GM20000 (cell line): Measurements from ENCODE around the gene PITX1.
A peak's percentile ranks its signal among the peaks of the same experiment; 100 is the strongest.

ENCODE experiments used
- DNase-seq: peaks from one replicate; pipeline ENCODE4 v3.0.0; 2012; ENCODE audit warnings: low spot score
- TF ChIP-seq, protein P1 (sequence below): IDR thresholded peaks from 2 replicates; pipeline ENCODE4 v1.5.1; 2012; ENCODE audit warnings: mild to moderate bottlenecking, control low read depth; ENCODE audit errors: extremely low read depth, missing control alignments

The PITX1 gene

GRCh38 chr5:135036405-135036804 lies 2.4 kb upstream of the PITX1 start:
- TF ChIP-seq, protein P1, sequence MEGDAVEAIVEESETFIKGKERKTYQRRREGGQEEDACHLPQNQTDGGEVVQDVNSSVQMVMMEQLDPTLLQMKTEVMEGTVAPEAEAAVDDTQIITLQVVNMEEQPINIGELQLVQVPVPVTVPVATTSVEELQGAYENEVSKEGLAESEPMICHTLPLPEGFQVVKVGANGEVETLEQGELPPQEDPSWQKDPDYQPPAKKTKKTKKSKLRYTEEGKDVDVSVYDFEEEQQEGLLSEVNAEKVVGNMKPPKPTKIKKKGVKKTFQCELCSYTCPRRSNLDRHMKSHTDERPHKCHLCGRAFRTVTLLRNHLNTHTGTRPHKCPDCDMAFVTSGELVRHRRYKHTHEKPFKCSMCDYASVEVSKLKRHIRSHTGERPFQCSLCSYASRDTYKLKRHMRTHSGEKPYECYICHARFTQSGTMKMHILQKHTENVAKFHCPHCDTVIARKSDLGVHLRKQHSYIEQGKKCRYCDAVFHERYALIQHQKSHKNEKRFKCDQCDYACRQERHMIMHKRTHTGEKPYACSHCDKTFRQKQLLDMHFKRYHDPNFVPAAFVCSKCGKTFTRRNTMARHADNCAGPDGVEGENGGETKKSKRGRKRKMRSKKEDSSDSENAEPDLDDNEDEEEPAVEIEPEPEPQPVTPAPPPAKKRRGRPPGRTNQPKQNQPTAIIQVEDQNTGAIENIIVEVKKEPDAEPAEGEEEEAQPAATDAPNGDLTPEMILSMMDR, result no peak
- no peak for DNase-seq

DNA sequence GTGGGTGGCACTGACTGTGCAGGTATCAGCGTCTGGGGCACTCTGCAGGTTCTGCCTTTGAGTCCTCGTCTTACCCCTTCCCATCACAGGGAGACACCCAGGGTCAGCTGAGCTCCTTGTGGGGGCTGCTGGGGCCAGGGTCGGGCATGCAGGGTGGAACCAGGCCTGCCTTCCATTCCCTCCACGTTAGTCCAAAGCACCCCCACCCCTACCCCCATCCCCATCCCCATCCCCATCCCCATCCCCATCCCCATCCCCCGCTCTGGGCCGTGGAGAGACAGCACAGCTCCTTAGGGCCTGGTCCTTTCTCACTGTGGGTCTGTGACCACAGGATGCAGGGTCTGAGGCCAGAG lies 1.6 kb upstream of the PITX1 start:
- DNase-seq, result no peak
- TF ChIP-seq, protein P1, result no peak

- TF ChIP-seq, protein P1, result no peak
- DNase-seq, result no peak
These were observed 1.1 kb upstream of the PITX1 start for GRCh38 chr5:135034963-135035677.

- TF ChIP-seq, protein P1, result no peak
- no peak for DNase-seq
These were observed 371 bp upstream of the PITX1 start for GRCh38 chr5:135034236-135034962.

DNA sequence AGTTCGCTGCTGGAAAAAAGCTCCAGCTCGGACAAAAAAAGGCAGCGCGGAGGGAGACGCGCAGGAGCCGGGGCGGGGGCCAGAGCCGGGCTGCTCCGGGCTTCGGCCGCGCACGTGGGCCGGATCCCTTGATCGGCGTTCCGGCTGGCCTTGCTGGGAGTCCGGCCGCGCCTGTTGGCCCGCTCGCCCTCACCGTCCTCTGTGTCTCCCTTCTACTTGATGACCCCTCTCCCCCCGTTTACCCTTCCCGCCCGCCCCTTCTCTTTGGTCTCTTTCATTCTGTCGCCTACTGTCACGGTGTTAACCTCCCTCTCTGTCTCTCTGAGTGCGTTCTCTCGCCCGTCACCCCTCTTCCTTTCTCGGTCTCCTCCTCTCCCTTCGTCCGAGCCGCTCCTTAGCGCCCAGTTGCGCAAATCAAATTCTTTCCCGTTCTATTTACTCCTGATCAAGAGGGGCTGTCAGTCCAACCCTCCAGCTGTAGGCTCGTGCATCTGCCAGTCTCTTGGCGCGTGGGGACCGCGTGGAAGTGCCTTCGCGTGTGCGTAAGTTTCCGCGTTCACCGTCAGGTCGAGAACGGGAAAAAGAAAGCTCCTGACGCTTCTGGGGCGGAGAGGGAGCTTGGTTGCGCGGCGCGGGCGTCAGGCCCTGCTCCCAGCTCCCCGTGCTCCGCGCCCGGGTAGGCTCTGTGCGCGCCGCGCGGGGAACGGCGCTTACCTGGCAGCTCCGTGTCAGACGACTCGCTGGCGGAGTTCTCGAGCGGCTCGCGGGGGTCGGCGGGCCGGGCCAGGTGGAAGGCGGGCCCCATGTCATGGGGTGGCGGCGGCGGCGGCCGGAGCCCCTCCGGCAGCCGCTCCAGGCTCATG lies 798 bp downstream of the PITX1 start:
- DNase-seq, result no peak

DNA sequence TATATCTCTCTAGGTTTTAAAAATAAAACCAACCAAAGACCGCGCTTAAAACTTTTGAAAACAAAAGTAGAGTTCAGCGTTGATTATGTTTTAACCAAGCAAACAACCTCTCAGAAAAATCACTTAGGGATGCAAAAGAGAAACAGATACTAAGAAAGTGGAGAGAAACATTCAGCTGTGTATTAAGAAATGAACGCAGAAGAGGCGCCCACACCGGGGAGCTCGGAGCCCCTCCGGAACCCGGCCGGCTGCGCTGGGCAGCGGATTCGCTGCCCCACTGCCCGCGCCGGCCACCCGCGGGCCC lies 1.4 kb downstream of the PITX1 start:
- TF ChIP-seq, protein P1, result no peak
- DNase-seq, result peak; percentile 73

More for the DNA sequence above, 798 bp downstream of the PITX1 start:
- TF ChIP-seq, protein P1, result no peak
